Ovary (tissue), 9 donors: ENCODE measurements around the gene GUCY1B1. TPM values are rescaled to one million over a fixed set of nuclear protein-coding genes. Genes with fewer than 3 reads are reported as not detected.
A peak's percentile ranks its signal among the peaks of the same experiment; 100 is the strongest.

Source experiments
- DNase-seq, 5 donors: peaks; one replicate each; pipeline ENCODE4 v3.0.0-alpha.2; 2019 to 2020
- H3K27ac ChIP-seq, 2 donors: fragments of 200-600 bp; one replicate each; pipeline versions ENCODE4 v1.5.1 to v1.8.0; 2019 to 2022
- H3K27me3 ChIP-seq: fragments of 200-600 bp; one replicate; pipeline ENCODE4 v1.8.0; 2022
- H3K36me3 ChIP-seq: fragments of 200-600 bp; sonication (generic); one replicate; pipeline ENCODE4 v1.5.1; 2019
- H3K4me1 ChIP-seq: one replicate; pipeline ENCODE4 v1.8.1; 2013; ENCODE audit warnings: mild to moderate bottlenecking, moderate library complexity; ENCODE audit not compliant: insufficient read depth
- H3K4me3 ChIP-seq: fragments of 200-600 bp; sonication (generic); one replicate; pipeline ENCODE4 v1.5.1; 2017
- H3K9me3 ChIP-seq, 2 donors: fragments of 200-600 bp in 1 of 2; sonication (generic) in 1 of 2; one replicate each; pipeline versions ENCODE4 v1.5.1 to v1.8.1; 2013 to 2019; ENCODE audit warnings: mild to moderate bottlenecking in 1 of 2, moderate library complexity in 1 of 2
- EP300 ChIP-seq: sonication (generic); formaldehyde crosslinking; IDR thresholded peaks from one replicate; pipeline ENCODE4 v1.6.1; 2017; ENCODE audit warnings: antibody characterized with exemption
- POLR2A ChIP-seq: fragments of 450-650 bp; IDR thresholded peaks from one replicate; pipeline ENCODE4 v1.6.1; 2017; ENCODE audit warnings: antibody characterized with exemption, mild to moderate bottlenecking, moderate library complexity
- WGBS, 3 donors: extraction: QIAGEN DNeasy Blood & Tissue Kit in 1 of 3; methylation state at CpG; one replicate each; pipeline versions ENCODE4 v1.1.5 to v1.1.7; 2013 to 2017; 5-methylcytosine and 5-hydroxymethylcytosine counted together
- intact Hi-C, 4 donors: fragments of 100-400 bp; cut with DNase I; formaldehyde crosslinking; loops; one replicate each; pipeline versions ENCODE4 v1.11.0 to v1.15.1; 2022 to 2023
- polyA plus RNA-seq, 2 donors: library from polyadenylated mRNA; stranded (reverse); fragments of 200-250 nt in 1 of 2; fragments of 350-450 nt in 1 of 2; fragmentation: Illumina TruSeq in 1 of 2; extraction: RNeasy Lipid Tissue Mini Kit (QIAGEN cat#74804) in 1 of 2; gene quantifications; one replicate each; pipeline ENCODE4 v1.2.3, GENCODE V29; 2013 to 2014
- total RNA-seq, 7 donors: library from RNA; depleted of rRNA in 2 of 7; stranded (reverse); fragments of >200 nt in 2 of 7; fragmentation: NEBNext Ultra II Directional in 3 of 7; extraction: Animal tissue kit (Norgen Biotek cat#: 25700) in 3 of 7; gene quantifications; one replicate each; pipeline versions ENCODE4 v1.1.0 to v1.2.4, GENCODE V29; 2016 to 2023
- TF ChIP-seq, protein P1 (sequence below), 3 donors: fragments of 450-650 bp in 2 of 3; fragments of 200-600 bp in 1 of 3; IDR thresholded peaks; one replicate each; pipeline versions ENCODE4 v1.5.1 to v1.8.0; 2016 to 2022; ENCODE audit warnings: antibody characterized with exemption in 3 of 3, mild to moderate bottlenecking in 1 of 3
- donor health status: DM: no; HTN: no; CAD: no; lungs with moderate emphysema.
- donor health status: DM: no; HTN: no; CAD: no.
- donor health status: Bipolar disorder and iron deficiency.
- donor health status: DM: yes; HTN: yes; CAD: no.
- donor health status: DM: no; HTN: no; CAD: no.
- donor health status: DM: yes; HTN: yes; CAD: no.

The GUCY1B1 gene
- total and polyA plus RNA-seq, 9 donors = 3.6 to 17.9 (median 6.2) TPM

DNA sequence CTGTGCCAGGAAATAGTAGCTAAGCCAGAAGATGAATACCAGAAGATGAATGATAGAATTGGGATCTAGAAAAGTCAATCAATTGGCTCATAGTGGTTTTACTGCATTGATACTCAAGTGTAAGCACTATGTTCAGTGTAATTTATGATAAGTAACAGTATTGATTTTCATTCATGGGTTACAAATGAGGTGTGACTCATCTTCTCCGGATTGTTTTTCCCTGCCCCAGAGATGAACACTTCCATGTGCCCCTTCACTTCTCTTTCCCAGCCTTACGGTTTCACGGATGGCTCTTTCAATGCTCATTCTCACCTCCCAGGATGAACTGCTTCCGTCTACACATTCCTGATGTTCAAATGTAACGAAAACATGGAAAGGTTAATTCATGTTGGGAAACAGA, 9.8 kb upstream of the GUCY1B1 start:
- intact Hi-C loops = no loop called here
- Histone ChIP-seq H3K4me1 (peaks cover 1% of the 10 kb centered on the region), H3K4me3 (no peak overlapping the region), H3K27me3 (no peaks in the 10 kb centered on the region), H3K36me3 (no peaks in the 10 kb centered on the region), H3K27ac (no peak overlapping the region), H3K9me3 (no peaks in the 10 kb centered on the region)
- 76 to 94% (median 92%) methylated on average over 5 of the region's 5 CpGs for WGBS, 3 donors
- no peak for DNase-seq
- TF ChIP-seq POLR2A (no peak), EP300 (no peak)
- TF ChIP-seq, protein P1, sequence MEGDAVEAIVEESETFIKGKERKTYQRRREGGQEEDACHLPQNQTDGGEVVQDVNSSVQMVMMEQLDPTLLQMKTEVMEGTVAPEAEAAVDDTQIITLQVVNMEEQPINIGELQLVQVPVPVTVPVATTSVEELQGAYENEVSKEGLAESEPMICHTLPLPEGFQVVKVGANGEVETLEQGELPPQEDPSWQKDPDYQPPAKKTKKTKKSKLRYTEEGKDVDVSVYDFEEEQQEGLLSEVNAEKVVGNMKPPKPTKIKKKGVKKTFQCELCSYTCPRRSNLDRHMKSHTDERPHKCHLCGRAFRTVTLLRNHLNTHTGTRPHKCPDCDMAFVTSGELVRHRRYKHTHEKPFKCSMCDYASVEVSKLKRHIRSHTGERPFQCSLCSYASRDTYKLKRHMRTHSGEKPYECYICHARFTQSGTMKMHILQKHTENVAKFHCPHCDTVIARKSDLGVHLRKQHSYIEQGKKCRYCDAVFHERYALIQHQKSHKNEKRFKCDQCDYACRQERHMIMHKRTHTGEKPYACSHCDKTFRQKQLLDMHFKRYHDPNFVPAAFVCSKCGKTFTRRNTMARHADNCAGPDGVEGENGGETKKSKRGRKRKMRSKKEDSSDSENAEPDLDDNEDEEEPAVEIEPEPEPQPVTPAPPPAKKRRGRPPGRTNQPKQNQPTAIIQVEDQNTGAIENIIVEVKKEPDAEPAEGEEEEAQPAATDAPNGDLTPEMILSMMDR (IDR thresholded peaks at IDR 0.05) = no peak

DNA sequence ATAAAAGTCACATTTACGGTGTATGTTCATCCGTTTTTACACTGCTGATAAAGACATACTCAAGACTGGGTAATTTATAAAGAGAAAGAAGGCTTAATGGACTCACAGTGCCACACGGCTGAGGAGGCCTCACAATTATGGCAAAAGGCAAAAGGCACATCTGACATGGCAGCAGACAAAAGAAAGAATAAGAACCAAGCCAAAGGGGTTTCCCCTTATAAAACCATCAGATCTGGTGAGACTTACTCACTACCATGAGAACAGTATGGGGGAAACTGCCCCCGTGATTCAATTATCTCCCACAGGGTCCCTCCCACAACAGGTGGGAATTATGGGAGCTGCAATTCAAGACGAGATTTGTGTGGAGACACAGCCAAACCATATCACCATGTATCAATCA, 7.3 kb upstream of the GUCY1B1 start:
- Histone ChIP-seq H3K9me3 (no peaks in the 10 kb centered on the region), H3K27me3 (no peaks in the 10 kb centered on the region), H3K4me1 (peaks cover 1% of the 10 kb centered on the region), H3K4me3 (no peak overlapping the region), H3K27ac (no peak overlapping the region), H3K36me3 (no peaks in the 10 kb centered on the region)
- TF ChIP-seq POLR2A (no peak), EP300 (no peak)
- TF ChIP-seq, protein P1 (IDR thresholded peaks at IDR 0.05) = no peak
- no peak for DNase-seq
- intact Hi-C loops = loop anchor here in 1 of 4 donors (10.0 kb wide), 1 partner anchor 57 kb away; no protein-coding TSS in a partner anchor
- 64 to 70% (median 65%) methylated on average over 5 of the region's 5 CpGs for WGBS, 3 donors

DNA sequence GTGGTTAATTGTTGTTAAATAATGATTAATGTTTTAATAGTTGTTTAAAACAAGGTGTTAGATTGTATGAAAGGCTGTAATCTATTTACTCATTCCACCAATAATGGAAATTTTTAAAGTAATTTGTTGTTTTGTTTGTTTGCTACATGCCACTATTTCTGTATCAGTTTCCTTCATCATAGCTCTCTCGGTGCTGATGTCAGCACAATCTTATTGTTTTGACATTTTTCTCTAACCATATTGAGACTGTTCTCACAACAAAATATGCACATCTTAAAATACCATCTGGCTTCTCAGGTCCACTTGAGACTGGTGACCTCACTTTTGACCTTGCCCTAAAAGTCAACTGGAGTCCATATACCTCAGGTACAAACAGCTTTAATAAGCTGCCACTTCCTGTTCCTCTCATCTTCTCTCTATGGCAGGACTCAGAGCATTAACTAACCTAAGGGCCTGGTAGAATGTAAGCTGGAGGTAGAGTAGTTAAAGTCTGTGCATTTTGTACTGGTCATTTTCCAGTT, 1.0 kb upstream of the GUCY1B1 start:
- WGBS, 3 donors = 73 to 86% (median 82%) methylated on average over 1 of the region's 1 CpG
- Histone ChIP-seq H3K4me3 (no peak overlapping the region), H3K36me3 (no peaks in the 10 kb centered on the region), H3K9me3 (no peaks in the 10 kb centered on the region), H3K4me1 (no peaks in the 10 kb centered on the region), H3K27me3 (no peaks in the 10 kb centered on the region), H3K27ac (no peak overlapping the region)
- DNase-seq = no peak
- no peak for TF ChIP-seq EP300
- TF ChIP-seq POLR2A = no peak
- TF ChIP-seq, protein P1 (IDR thresholded peaks at IDR 0.05) = no peak
- intact Hi-C loops = loop anchor here in 1 of 4 donors (5.0 to 10.0 kb wide), 2 partner anchors 63 to 146 kb away; no protein-coding TSS in a partner anchor

DNA sequence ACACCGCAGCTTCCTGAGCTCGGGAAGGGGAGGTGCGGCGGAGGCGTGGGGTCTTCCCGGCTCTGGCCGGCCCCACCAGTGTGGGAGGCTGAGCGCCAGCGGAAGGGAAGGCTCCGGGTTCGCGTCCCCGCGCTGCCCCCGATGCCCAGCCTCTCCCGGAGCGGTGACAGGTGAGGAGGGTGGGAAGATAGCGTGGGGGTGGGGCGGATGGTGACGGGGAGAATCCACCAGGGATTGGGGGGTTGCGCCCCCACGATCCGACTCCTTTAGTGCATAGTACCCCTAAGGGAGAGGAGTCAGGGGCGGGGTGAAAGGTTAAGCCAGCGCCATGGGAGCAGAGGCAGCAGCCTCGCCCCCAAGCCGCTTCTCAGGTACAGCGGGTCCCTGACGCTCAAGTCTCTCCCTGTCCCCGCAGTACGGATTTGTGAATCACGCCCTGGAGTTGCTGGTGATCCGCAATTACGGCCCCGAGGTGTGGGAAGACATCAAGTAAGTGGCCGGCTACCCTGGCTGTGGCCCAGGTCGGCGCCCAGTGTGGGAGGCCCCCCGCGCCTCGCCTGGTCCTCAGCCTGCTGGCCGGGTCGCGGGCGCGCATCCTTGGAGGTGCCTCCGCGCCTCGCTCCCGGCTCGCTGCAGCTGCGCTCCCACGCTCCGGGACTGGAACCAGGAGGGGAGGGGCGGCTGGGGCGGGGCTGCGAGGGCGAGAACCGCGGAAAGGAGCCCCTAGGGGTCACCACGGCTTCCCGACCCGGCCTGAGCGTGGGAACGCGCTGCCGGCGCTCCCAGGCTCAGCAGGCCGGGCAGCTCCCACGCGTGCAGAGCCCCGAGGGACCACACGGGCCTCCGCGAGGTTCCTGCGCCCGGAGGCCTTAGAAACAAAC, 791 bp downstream of the GUCY1B1 start:
- H3K27me3 ChIP-seq = no peaks in the 10 kb centered on the region
- DNase-seq = peak; percentile 20 to 71 (median 68)
- H3K4me3 ChIP-seq = peak overlapping the region; percentile 58
- H3K27ac ChIP-seq = peak overlapping the region; percentile 18 to 69
- H3K9me3 ChIP-seq = no peaks in the 10 kb centered on the region
- intact Hi-C loops = loop anchor here in 1 of 4 donors (5.0 to 10.0 kb wide), 2 partner anchors 65 to 147 kb away; no protein-coding TSS in a partner anchor
- WGBS, 3 donors = 0 to 1% (median 1%) methylated on average over 56 to 77 of the region's 77 CpGs
- no peaks in the 10 kb centered on the region for H3K4me1 ChIP-seq
- no peaks in the 10 kb centered on the region for H3K36me3 ChIP-seq
- TF ChIP-seq, protein P1 (IDR thresholded peaks at IDR 0.05) = no peak
- no peak for TF ChIP-seq EP300
- no peak for TF ChIP-seq POLR2A
